GM21447 (cell line): ENCODE data around the gene NACC2.
"Not testable (repeated sequence)": the region's sequence is repeated elsewhere in the genome, so short reads cannot be mapped to it uniquely, and the experiment has no call there.

Experiments
- ATAC-seq: cut with Tn5 transposase; IDR thresholded peaks from one replicate; pipeline ENCODE4 v1.9.1; 2021; ENCODE audit not compliant: unreplicated experiment

The NACC2 gene

GRCh38 chr9:136047076-136047774, 47.9 kb downstream of the NACC2 start:
- ATAC-seq = no peak

GRCh38 chr9:136046554-136046920, 48.6 kb downstream of the NACC2 start:
- ATAC-seq = no peak

GRCh38 chr9:136045595-136046553, 49.2 kb downstream of the NACC2 start:
- no peak for ATAC-seq

GRCh38 chr9:136044971-136045594, 50.0 kb downstream of the NACC2 start:
- no peak for ATAC-seq

GRCh38 chr9:136044207-136044970, 50.7 kb downstream of the NACC2 start:
- ATAC-seq = no peak

- ATAC-seq = no peak
Measured at GRCh38 chr9:136043441-136043991, 51.6 kb downstream of the NACC2 start.

- ATAC-seq = no peak
Measured at GRCh38 chr9:136042541-136042940, 52.5 kb downstream of the NACC2 start.

GRCh38 chr9:136040848-136041247, 54.2 kb downstream of the NACC2 start:
- ATAC-seq = not testable (repeated sequence)

GRCh38 chr9:136039488-136039887, 55.6 kb downstream of the NACC2 start:
- no peak for ATAC-seq

GRCh38 chr9:136036848-136037247, 58.2 kb downstream of the NACC2 start:
- ATAC-seq = no peak

GRCh38 chr9:136036050-136036449, 59.0 kb downstream of the NACC2 start:
- no peak for ATAC-seq

GRCh38 chr9:136031741-136032730, 63.1 kb downstream of the NACC2 start:
- no peak for ATAC-seq

GRCh38 chr9:136031094-136031493, 64.0 kb downstream of the NACC2 start:
- no peak for ATAC-seq

GRCh38 chr9:136029556-136029955, 65.5 kb downstream of the NACC2 start:
- no peak for ATAC-seq

GRCh38 chr9:136028760-136029470, 66.2 kb downstream of the NACC2 start:
- ATAC-seq = no peak

- not testable (repeated sequence) for ATAC-seq
Measured at GRCh38 chr9:136026943-136027289, 68.2 kb downstream of the NACC2 start.

GRCh38 chr9:136026266-136026942, 68.7 kb downstream of the NACC2 start:
- no peak for ATAC-seq

- ATAC-seq = no peak
Measured at GRCh38 chr9:136025481-136025880, 69.6 kb downstream of the NACC2 start.
